WTC11 (cell line): ENCODE data around the gene MBD3L4.

ENCODE experiments used
- ARID4B ChIP-seq: sonication (generic); formaldehyde crosslinking; IDR thresholded peaks from 2 replicates; pipeline ENCODE4 v1.8.0; 2023; ENCODE audit warnings: missing genetic modification reagents, mild to moderate bottlenecking, borderline replicate concordance
- CTCF ChIP-seq: fragments of 200-600 bp; IDR thresholded peaks from 2 replicates; pipeline ENCODE4 v1.8.0; 2022; ENCODE audit warnings: antibody characterized with exemption
- PREB ChIP-seq: sonication (generic); formaldehyde crosslinking; IDR thresholded peaks from 2 replicates; pipeline ENCODE4 v1.8.1; 2022; ENCODE audit warnings: mild to moderate bottlenecking, missing genetic modification reagents, moderate library complexity, borderline replicate concordance
- RELA ChIP-seq: sonication (generic); formaldehyde crosslinking; IDR thresholded peaks from 2 replicates; pipeline ENCODE4 v1.8.1; 2022; ENCODE audit warnings: missing genetic modification reagents, mild to moderate bottlenecking, borderline replicate concordance
- USF2 ChIP-seq: sonication (generic); formaldehyde crosslinking; IDR thresholded peaks from 2 replicates; pipeline ENCODE4 v1.8.1; 2023; ENCODE audit warnings: mild to moderate bottlenecking, missing genetic modification reagents, moderate library complexity
- ZBTB43 ChIP-seq: sonication (generic); formaldehyde crosslinking; IDR thresholded peaks from 2 replicates; pipeline ENCODE4 v1.8.1; 2023; ENCODE audit warnings: mild to moderate bottlenecking, missing genetic modification reagents

- no peak for TF ChIP-seq ZBTB43 (CRISPR knock-in tag)
- no peak for TF ChIP-seq PREB (CRISPR knock-in tag)
- TF ChIP-seq CTCF: no peak
- TF ChIP-seq ARID4B: no peak
- TF ChIP-seq USF2 (CRISPR knock-in tag): no peak
- TF ChIP-seq RELA: no peak
Observed at GRCh38 chr19:7068599-7068998, 28.6 kb upstream of the MBD3L4 start.
